ENCODE data around the gene PTPN22.

PTPN22 gene

DNA sequence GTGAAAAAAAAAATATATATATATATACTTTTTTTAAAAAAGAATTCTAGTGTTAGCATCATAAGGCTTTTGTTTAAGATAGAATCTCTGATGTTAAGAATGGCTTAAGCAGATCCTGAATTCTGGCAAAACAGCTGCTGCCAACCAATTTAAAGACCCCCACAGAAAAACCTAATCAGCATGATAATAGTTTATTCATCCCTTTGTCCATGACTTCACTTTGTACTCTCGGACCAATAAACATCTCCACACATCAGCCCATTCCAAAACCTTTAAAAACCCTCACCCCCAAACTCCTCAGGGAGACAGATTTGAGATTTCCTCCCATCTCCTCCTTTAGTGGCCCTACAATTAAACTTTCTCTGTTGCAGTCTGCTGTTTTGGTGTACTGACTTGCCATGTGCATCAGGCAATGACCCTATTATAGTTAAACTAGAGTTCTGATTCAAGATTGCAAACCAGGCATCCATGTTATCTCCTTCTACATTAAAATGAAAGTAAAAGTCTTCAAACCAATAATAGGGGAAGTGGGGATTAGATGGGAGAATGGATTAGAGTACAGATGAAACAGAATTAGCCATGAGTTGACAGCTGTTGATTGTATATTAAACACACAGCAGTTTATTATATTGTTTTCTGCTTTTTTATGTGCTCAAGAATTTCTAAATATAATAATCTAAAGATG, 102.5 kb downstream of the PTPN22 start:
- DNase-seq (no peak), ATAC-seq (replicated peaks) (no peak)
- Mint-ChIP-seq H3K4me3 (peak overlapping the region in 1 of 2 donors; percentile 16), H3K9me3 (no peaks in the 10 kb centered on the region), H3K4me1 (ENCODE audit: low read depth in 2 of 2) (peaks cover 12 to 18% of the 10 kb centered on the region in 2 donors), H3K36me3 (ENCODE audit: insufficient read depth) (peaks cover 45% of the 10 kb centered on the region), H3K27ac (peak overlapping the region; percentile 5 to 64), H3K27me3 (no peaks in the 10 kb centered on the region)

GRCh38 chr1:113765306-113766230, 105.9 kb downstream of the PTPN22 start:
- H3K9me3 Mint-ChIP-seq = no peaks in the 10 kb centered on the region
- H3K4me3 Mint-ChIP-seq = no peak overlapping the region
- H3K4me1 Mint-ChIP-seq (ENCODE audit: low read depth in 2 of 2) = peaks cover 10 to 17% of the 10 kb centered on the region in 2 donors
- no peaks in the 10 kb centered on the region for H3K27me3 Mint-ChIP-seq
- peak overlapping the region in 1 of 2 donors; percentile 18 for H3K27ac Mint-ChIP-seq
- peaks cover 37% of the 10 kb centered on the region for H3K36me3 Mint-ChIP-seq (ENCODE audit: insufficient read depth)
- DNase-seq (no peak), ATAC-seq (replicated peaks) (no peak)

Measured in effector memory CD8-positive, alpha-beta T cell (primary cell).